Measurements from ENCODE around the gene HK1. TPM values are rescaled to one million over a fixed set of nuclear protein-coding genes. Genes with fewer than 3 reads are reported as not detected.

The HK1 gene
- total RNA-seq, 1 experiment from 2014 or later = 219 TPM

GRCh38 chr10:69275444-69275843 is 2.9 kb upstream of the HK1 start:
- Mint-ChIP-seq H3K4me1 (peaks cover 13% of the 10 kb centered on the region), H3K36me3 (no peaks in the 10 kb centered on the region), H3K27me3 (ENCODE audit: low read depth) (peaks cover 9% of the 10 kb centered on the region), H3K4me3 (no peak overlapping the region), H3K27ac (no peak overlapping the region), H3K9me3 (no peaks in the 10 kb centered on the region)
- POLR2A ChIA-PET = interaction anchor here (0.7 kb wide), 1 partner anchor 48 kb away, joined by 3 read pairs; no protein-coding TSS in a partner anchor
- CTCF ChIA-PET = no interaction called here
- TF ChIP-seq HMGA2 (CRISPR knock-in tag; IDR thresholded peaks at IDR 0.05) (0 out of 2 replicates have a peak, but pooled peaks have one; percentile 27), CREM (CRISPR knock-in tag; IDR thresholded peaks at IDR 0.05) (no peak)
- DNase-seq (ENCODE audit: low spot score) (no peak), ATAC-seq (no peak)

DNA sequence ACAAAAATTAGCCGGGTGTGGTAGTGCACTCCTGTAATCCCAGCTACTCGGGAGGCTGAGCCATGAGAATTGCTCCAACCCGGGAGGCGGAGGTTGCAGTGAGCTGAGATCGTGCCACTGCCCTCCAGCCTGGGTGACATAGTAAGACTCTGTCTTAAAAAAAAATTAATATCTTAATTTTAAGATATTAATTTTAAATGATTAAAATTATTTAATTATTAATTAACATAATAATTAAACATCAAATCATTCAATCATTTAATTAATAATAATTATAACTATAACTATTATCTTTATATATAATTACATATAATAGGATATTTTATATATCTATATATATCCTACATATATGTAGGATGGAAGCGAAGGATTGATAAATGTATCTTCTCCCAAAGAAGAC is 1.8 kb upstream of the HK1 start:
- POLR2A ChIA-PET = no interaction called here
- TF ChIP-seq HMGA2 (CRISPR knock-in tag; IDR thresholded peaks at IDR 0.05) (peak; percentile 99), MYBL2 (CRISPR knock-in tag; IDR thresholded peaks at IDR 0.05) (no peak)
- DNase-seq (ENCODE audit: low spot score) = no peak
- Mint-ChIP-seq H3K9me3 (peaks cover 3% of the 10 kb centered on the region), H3K4me1 (peaks cover 13% of the 10 kb centered on the region), H3K4me3 (no peak overlapping the region), H3K36me3 (no peaks in the 10 kb centered on the region), H3K27me3 (ENCODE audit: low read depth) (peaks cover 9% of the 10 kb centered on the region), H3K27ac (no peak overlapping the region)
- ATAC-seq = no peak
- CTCF ChIA-PET = no interaction called here

GRCh38 chr10:69279110-69279509 is 814 bp downstream of the HK1 start:
- DNase-seq (ENCODE audit: low spot score) (no peak), ATAC-seq (no peak)
- Mint-ChIP-seq H3K4me3 (no peak overlapping the region), H3K27ac (no peak overlapping the region), H3K9me3 (peaks cover 4% of the 10 kb centered on the region), H3K36me3 (no peaks in the 10 kb centered on the region), H3K4me1 (peaks cover 16% of the 10 kb centered on the region), H3K27me3 (ENCODE audit: low read depth) (peaks cover 9% of the 10 kb centered on the region)
- ChIA-PET CTCF (no interaction called here), POLR2A (no interaction called here)
- TF ChIP-seq ZNF512 (CRISPR knock-in tag; IDR thresholded peaks at IDR 0.05; ENCODE audit: borderline replicate concordance) (no peak), ZNF396 (CRISPR knock-in tag; IDR thresholded peaks at IDR 0.05; ENCODE audit: borderline replicate concordance) (no peak), NFE2L1 (CRISPR knock-in tag; IDR thresholded peaks at IDR 0.05) (no peak), ZNF425 (CRISPR knock-in tag; conservative IDR thresholded peaks at IDR 0.05) (no peak), ZNF317 (CRISPR knock-in tag; IDR thresholded peaks at IDR 0.05; ENCODE audit: borderline replicate concordance, low read depth) (no peak), MXD4 (CRISPR knock-in tag; IDR thresholded peaks at IDR 0.05; ENCODE audit: borderline replicate concordance) (no peak), FOXP4 (CRISPR knock-in tag; IDR thresholded peaks at IDR 0.05) (no peak), TEAD4 (CRISPR knock-in tag; IDR thresholded peaks at IDR 0.05) (no peak), CBFB (CRISPR knock-in tag; IDR thresholded peaks at IDR 0.05; ENCODE audit: low read depth) (no peak), ZNF532 (CRISPR knock-in tag; IDR thresholded peaks at IDR 0.05; ENCODE audit: borderline replicate concordance) (no peak)
- TF ChIP-seq, protein P1, sequence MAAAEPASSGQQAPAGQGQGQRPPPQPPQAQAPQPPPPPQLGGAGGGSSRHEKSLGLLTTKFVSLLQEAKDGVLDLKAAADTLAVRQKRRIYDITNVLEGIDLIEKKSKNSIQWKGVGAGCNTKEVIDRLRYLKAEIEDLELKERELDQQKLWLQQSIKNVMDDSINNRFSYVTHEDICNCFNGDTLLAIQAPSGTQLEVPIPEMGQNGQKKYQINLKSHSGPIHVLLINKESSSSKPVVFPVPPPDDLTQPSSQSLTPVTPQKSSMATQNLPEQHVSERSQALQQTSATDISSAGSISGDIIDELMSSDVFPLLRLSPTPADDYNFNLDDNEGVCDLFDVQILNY (CRISPR knock-in tag; IDR thresholded peaks at IDR 0.05) = no peak
- TF ChIP-seq, protein P2, sequence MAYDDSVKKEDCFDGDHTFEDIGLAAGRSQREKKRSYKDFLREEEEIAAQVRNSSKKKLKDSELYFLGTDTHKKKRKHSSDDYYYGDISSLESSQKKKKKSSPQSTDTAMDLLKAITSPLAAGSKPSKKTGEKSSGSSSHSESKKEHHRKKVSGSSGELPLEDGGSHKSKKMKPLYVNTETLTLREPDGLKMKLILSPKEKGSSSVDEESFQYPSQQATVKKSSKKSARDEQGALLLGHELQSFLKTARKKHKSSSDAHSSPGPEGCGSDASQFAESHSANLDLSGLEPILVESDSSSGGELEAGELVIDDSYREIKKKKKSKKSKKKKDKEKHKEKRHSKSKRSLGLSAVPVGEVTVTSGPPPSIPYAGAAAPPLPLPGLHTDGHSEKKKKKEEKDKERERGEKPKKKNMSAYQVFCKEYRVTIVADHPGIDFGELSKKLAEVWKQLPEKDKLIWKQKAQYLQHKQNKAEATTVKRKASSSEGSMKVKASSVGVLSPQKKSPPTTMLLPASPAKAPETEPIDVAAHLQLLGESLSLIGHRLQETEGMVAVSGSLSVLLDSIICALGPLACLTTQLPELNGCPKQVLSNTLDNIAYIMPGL (CRISPR knock-in tag; IDR thresholded peaks at IDR 0.05) = no peak
